Panc1 (cell line): Measurements from ENCODE around the gene CDC42BPA. TPM values are rescaled to one million over a fixed set of nuclear protein-coding genes. Genes with fewer than 3 reads are reported as not detected.

Source experiments
- ATAC-seq: fragments of 200-7000 bp; cut with Tn5 transposase; 2 replicates; pipeline ENCODE4 v1.9.1; 2020; ENCODE audit warnings: mild to moderate bottlenecking, moderate library complexity
- BruUV-seq: library from RNA; stranded (reverse); fragments of 400-500 nt; replicated peaks from 2 replicates; lab custom pipeline; 2021; lab: Mats Ljungman, UMichigan
- CTCF ChIA-PET: fragments of 300-600 bp; sonication (Branson Sonifier 250); formaldehyde crosslinking; loops from one replicate; lab custom pipeline; 2022; ENCODE audit warnings: antibody characterized with exemption; lab: Charles Lee
- POLR2A ChIA-PET: fragments of 300-600 bp; sonication (Branson Sonifier 250); formaldehyde crosslinking; loops from one replicate; lab custom pipeline; 2022; ENCODE audit warnings: antibody characterized with exemption; lab: Charles Lee
- DNase-seq: peaks from one replicate; pipeline ENCODE4 v3.0.0-alpha.2; 2010; ENCODE audit warnings: low read depth, low spot score
- H3K27ac ChIP-seq: 2 replicates; pipeline ENCODE4 v1.5.1; 2011; ENCODE audit warnings: mild to moderate bottlenecking, low read length, inconsistent platforms
- H3K27me3 ChIP-seq: fragments of 200-500 bp; sonication (Bioruptor generic); 2 replicates; pipeline ENCODE4 v1.6.0; 2014; ENCODE audit warnings: low read length, inconsistent platforms; ENCODE audit not compliant: control insufficient read depth, insufficient read depth
- H3K36me3 ChIP-seq: fragments of 200-500 bp; sonication (Bioruptor generic); 2 replicates; pipeline ENCODE4 v1.5.1; 2014; ENCODE audit warnings: inconsistent platforms, mild to moderate bottlenecking, low read length, moderate library complexity; ENCODE audit not compliant: control insufficient read depth, insufficient read depth
- H3K4me1 ChIP-seq: 2 replicates; pipeline ENCODE4 v1.5.1; 2011; ENCODE audit warnings: inconsistent platforms, mild to moderate bottlenecking, low read length, moderate library complexity; ENCODE audit not compliant: control insufficient read depth, insufficient read depth
- H3K4me3 ChIP-seq, 2 experiments: 2 replicates each; pipeline ENCODE4 v1.5.1; 2011 to 2012; ENCODE audit warnings: low read depth in 2 of 2, low read length in 2 of 2, mild to moderate bottlenecking in 2 of 2, inconsistent platforms in 1 of 2, moderate library complexity in 1 of 2
- H3K9me3 ChIP-seq: fragments of 200-500 bp; sonication (Bioruptor generic); 2 replicates; pipeline ENCODE4 v1.5.1; 2014; ENCODE audit warnings: low read depth, mild to moderate bottlenecking, inconsistent platforms, low read length, moderate library complexity; ENCODE audit not compliant: control insufficient read depth, insufficient read depth
- POLR2AphosphoS5 ChIP-seq: IDR thresholded peaks from 2 replicates; pipeline ENCODE4 v1.6.1; 2012; ENCODE audit warnings: mild to moderate bottlenecking, low read depth, low read length, moderate library complexity
- SIN3A ChIP-seq: IDR thresholded peaks from 2 replicates; pipeline ENCODE4 v1.6.1; 2012; ENCODE audit warnings: low read depth, mild to moderate bottlenecking, low read length, moderate library complexity, borderline replicate concordance; ENCODE audit not compliant: insufficient read depth
- TCF7L2 ChIP-seq: IDR thresholded peaks from 2 replicates; pipeline ENCODE4 v1.6.1; 2011; ENCODE audit warnings: mild to moderate bottlenecking, low read depth, low read length, inconsistent platforms
- in situ Hi-C: cut with HindIII; loops from 2 replicates; pipeline ENCODE4 v1.10.0; 2016; ENCODE audit warnings: low sequenced_read_pairs, low pct_unique_long_range_greater_than_20kb
- intact Hi-C: fragments of 100-400 bp; cut with micrococcal nuclease; formaldehyde crosslinking; loops from one replicate; pipeline ENCODE4 v1.10.0; 2022; ENCODE audit not compliant: unreplicated experiment
- total RNA-seq: library from RNA; stranded (reverse); gene quantifications from one replicate; pipeline ENCODE4 v1.2.1, GENCODE V29; 2021; ENCODE audit not compliant: unreplicated experiment
- TF ChIP-seq, protein P1 (sequence below), 2 experiments: IDR thresholded peaks; 2 replicates each; pipeline ENCODE4 v1.6.1; 2011 to 2012; ENCODE audit warnings: low read depth in 2 of 2, control low read depth in 1 of 2, low read length in 1 of 2, mild to moderate bottlenecking in 1 of 2, moderate library complexity in 1 of 2; ENCODE audit not compliant: insufficient read depth in 1 of 2
- TF ChIP-seq, protein P2 (sequence below): fragments of 450-650 bp; IDR thresholded peaks from 2 replicates; pipeline ENCODE4 v1.5.1; 2017; ENCODE audit warnings: mild to moderate bottlenecking

CDC42BPA gene
- total RNA-seq, 1 experiment from 2014 or later = 32.8 TPM

DNA sequence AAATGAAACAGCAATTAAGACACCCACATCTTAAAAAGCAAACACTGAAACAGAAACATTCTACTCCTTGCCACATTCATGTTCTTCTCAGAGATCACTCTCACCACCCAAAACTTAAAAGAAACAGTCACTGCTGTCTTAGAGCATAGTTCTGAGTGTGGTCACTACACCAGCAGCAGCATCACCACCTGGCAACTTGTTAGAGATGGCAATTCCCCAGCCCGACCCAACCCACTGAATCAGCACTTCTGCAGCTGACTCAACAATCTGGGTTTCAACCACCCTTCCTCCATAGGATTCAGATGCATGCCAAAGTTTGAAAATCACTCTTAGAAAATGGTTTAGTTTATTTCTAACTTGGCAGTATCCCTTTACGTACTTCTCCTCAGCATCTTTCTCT, 126.1 kb downstream of the CDC42BPA start:
- Histone ChIP-seq H3K27me3 (no peaks in the 10 kb centered on the region), H3K27ac (no peak overlapping the region), H3K9me3 (no peaks in the 10 kb centered on the region), H3K36me3 (no peaks in the 10 kb centered on the region), H3K4me3 (no peak overlapping the region), H3K4me1 (no peaks in the 10 kb centered on the region)
- BruUV-seq = no TSS peak
- ATAC-seq (no peak), DNase-seq (peak; percentile 7)
- ChIA-PET POLR2A (no interaction called here), CTCF (no interaction called here)
- TF ChIP-seq, protein P1, sequence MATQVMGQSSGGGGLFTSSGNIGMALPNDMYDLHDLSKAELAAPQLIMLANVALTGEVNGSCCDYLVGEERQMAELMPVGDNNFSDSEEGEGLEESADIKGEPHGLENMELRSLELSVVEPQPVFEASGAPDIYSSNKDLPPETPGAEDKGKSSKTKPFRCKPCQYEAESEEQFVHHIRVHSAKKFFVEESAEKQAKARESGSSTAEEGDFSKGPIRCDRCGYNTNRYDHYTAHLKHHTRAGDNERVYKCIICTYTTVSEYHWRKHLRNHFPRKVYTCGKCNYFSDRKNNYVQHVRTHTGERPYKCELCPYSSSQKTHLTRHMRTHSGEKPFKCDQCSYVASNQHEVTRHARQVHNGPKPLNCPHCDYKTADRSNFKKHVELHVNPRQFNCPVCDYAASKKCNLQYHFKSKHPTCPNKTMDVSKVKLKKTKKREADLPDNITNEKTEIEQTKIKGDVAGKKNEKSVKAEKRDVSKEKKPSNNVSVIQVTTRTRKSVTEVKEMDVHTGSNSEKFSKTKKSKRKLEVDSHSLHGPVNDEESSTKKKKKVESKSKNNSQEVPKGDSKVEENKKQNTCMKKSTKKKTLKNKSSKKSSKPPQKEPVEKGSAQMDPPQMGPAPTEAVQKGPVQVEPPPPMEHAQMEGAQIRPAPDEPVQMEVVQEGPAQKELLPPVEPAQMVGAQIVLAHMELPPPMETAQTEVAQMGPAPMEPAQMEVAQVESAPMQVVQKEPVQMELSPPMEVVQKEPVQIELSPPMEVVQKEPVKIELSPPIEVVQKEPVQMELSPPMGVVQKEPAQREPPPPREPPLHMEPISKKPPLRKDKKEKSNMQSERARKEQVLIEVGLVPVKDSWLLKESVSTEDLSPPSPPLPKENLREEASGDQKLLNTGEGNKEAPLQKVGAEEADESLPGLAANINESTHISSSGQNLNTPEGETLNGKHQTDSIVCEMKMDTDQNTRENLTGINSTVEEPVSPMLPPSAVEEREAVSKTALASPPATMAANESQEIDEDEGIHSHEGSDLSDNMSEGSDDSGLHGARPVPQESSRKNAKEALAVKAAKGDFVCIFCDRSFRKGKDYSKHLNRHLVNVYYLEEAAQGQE (IDR thresholded peaks at IDR 0.05; ENCODE audit: insufficient read depth in 1 of 2, low read depth in 2 of 2, low read length in 1 of 2) = no peak
- TF ChIP-seq TCF7L2 = no peak
- TF ChIP-seq POLR2AphosphoS5 = no peak
- no peak for TF ChIP-seq SIN3A
- TF ChIP-seq, protein P2, sequence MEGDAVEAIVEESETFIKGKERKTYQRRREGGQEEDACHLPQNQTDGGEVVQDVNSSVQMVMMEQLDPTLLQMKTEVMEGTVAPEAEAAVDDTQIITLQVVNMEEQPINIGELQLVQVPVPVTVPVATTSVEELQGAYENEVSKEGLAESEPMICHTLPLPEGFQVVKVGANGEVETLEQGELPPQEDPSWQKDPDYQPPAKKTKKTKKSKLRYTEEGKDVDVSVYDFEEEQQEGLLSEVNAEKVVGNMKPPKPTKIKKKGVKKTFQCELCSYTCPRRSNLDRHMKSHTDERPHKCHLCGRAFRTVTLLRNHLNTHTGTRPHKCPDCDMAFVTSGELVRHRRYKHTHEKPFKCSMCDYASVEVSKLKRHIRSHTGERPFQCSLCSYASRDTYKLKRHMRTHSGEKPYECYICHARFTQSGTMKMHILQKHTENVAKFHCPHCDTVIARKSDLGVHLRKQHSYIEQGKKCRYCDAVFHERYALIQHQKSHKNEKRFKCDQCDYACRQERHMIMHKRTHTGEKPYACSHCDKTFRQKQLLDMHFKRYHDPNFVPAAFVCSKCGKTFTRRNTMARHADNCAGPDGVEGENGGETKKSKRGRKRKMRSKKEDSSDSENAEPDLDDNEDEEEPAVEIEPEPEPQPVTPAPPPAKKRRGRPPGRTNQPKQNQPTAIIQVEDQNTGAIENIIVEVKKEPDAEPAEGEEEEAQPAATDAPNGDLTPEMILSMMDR = no peak
- in situ Hi-C loops (no loop called here), intact Hi-C loops (no loop called here)

DNA sequence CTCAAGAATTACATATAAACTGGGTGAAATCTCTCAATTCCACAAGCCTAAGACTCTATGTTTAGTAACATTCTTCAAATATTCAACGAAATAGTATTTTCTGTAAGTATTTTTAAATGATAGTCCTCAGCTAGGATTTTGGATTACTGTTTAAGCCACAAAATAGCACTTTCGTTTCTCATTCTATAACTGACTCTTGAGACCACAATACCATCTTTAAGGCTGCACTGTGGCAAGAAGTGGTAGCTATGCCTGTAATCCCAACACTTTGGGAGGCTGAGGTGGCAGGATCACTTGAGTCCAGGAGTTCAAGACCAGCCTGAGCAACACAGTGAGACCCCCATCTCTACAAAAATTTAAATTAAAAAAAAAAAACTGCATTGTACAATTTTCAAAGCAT, 126.7 kb downstream of the CDC42BPA start:
- Histone ChIP-seq H3K9me3 (no peaks in the 10 kb centered on the region), H3K4me3 (no peak overlapping the region), H3K4me1 (no peaks in the 10 kb centered on the region), H3K27ac (no peak overlapping the region), H3K36me3 (no peaks in the 10 kb centered on the region), H3K27me3 (no peaks in the 10 kb centered on the region)
- in situ Hi-C loops = no loop called here
- ChIA-PET POLR2A (no interaction called here), CTCF (no interaction called here)
- no TSS peak for BruUV-seq
- intact Hi-C loops = no loop called here
- DNase-seq = no peak
- no peak for TF ChIP-seq TCF7L2
- TF ChIP-seq SIN3A = no peak
- TF ChIP-seq, protein P1 (IDR thresholded peaks at IDR 0.05; ENCODE audit: insufficient read depth in 1 of 2, low read depth in 2 of 2, low read length in 1 of 2) = no peak
- no peak for TF ChIP-seq POLR2AphosphoS5
- TF ChIP-seq, protein P2 = no peak
- ATAC-seq = no peak
